ENCODE data around the gene SCRT2.

The SCRT2 gene

GRCh38 chr20:654417-654750 is 21.2 kb downstream of the SCRT2 start:
- peak overlapping the region; percentile 99; the same call in 1 of the 2 replicates for H3K4me2 ChIP-seq
- peaks cover 14% of the 10 kb centered on the region for H3K4me1 ChIP-seq (ENCODE audit: low read depth, poor library complexity, severe bottlenecking)
- H2AFZ ChIP-seq (ENCODE audit: low read depth): peak overlapping the region; percentile 87; the same call in 1 of the 2 replicates
- H3K27me3 ChIP-seq (ENCODE audit: insufficient read depth, low read depth): no peaks in the 10 kb centered on the region
- no peak overlapping the region for H3K4me3 ChIP-seq (IDR thresholded peaks at IDR 0.05; ENCODE audit: insufficient read depth, low read depth, low read length)
- H3K9ac ChIP-seq: peak overlapping the region; percentile 88; the same call in 1 of the 2 replicates
- H3K79me2 ChIP-seq (ENCODE audit: insufficient read depth, low read depth): peaks cover 24% of the 10 kb centered on the region
- no peak overlapping the region for H3K27ac ChIP-seq
- no peaks in the 10 kb centered on the region; the same call in 1 of the 2 replicates for H3K36me3 ChIP-seq (ENCODE audit: insufficient read depth)
- no peaks in the 10 kb centered on the region for H4K20me1 ChIP-seq (ENCODE audit: insufficient read depth)
- TF ChIP-seq CTCF (conservative IDR thresholded peaks at IDR 0.05; ENCODE audit: low read depth, low read length): no peak

GRCh38 chr20:653590-654416 is 21.8 kb downstream of the SCRT2 start:
- H2AFZ ChIP-seq (ENCODE audit: low read depth): peak overlapping the region; percentile 87
- no peaks in the 10 kb centered on the region for H3K27me3 ChIP-seq (ENCODE audit: insufficient read depth, low read depth)
- H4K20me1 ChIP-seq (ENCODE audit: insufficient read depth): no peaks in the 10 kb centered on the region
- H3K9ac ChIP-seq: peak overlapping the region; percentile 88
- no peaks in the 10 kb centered on the region; the same call in 1 of the 2 replicates for H3K36me3 ChIP-seq (ENCODE audit: insufficient read depth)
- peak overlapping the region; percentile 99 for H3K4me2 ChIP-seq
- TF ChIP-seq CTCF (conservative IDR thresholded peaks at IDR 0.05; ENCODE audit: low read depth, low read length): no peak
- peak overlapping the region; percentile 62 for H3K27ac ChIP-seq
- H3K4me3 ChIP-seq (IDR thresholded peaks at IDR 0.05; ENCODE audit: insufficient read depth, low read depth, low read length): no peak overlapping the region
- H3K79me2 ChIP-seq (ENCODE audit: insufficient read depth, low read depth): peaks cover 24% of the 10 kb centered on the region
- H3K4me1 ChIP-seq (ENCODE audit: low read depth, poor library complexity, severe bottlenecking): peaks cover 14% of the 10 kb centered on the region

- no peaks in the 10 kb centered on the region for H4K20me1 ChIP-seq (ENCODE audit: insufficient read depth)
- peak within 1 kb of the TSS; percentile 62 for H3K27ac ChIP-seq
- peaks cover 4% of the 10 kb centered on the region for H3K36me3 ChIP-seq (ENCODE audit: insufficient read depth)
- peak within 1 kb of the TSS; percentile 87 for H2AFZ ChIP-seq (ENCODE audit: low read depth)
- H3K4me1 ChIP-seq (ENCODE audit: low read depth, poor library complexity, severe bottlenecking): peaks cover 14% of the 10 kb centered on the region
- H3K79me2 ChIP-seq (ENCODE audit: insufficient read depth, low read depth): peaks cover 24% of the 10 kb centered on the region
- peak within 1 kb of the TSS; percentile 88 for H3K9ac ChIP-seq
- H3K4me2 ChIP-seq: peak within 1 kb of the TSS; percentile 99
- no peaks in the 10 kb centered on the region for H3K27me3 ChIP-seq (ENCODE audit: insufficient read depth, low read depth)
- TF ChIP-seq CTCF (conservative IDR thresholded peaks at IDR 0.05; ENCODE audit: low read depth, low read length): no peak
- H3K4me3 ChIP-seq (IDR thresholded peaks at IDR 0.05; ENCODE audit: insufficient read depth, low read depth, low read length): no peak within 1 kb of the TSS
Observed at GRCh38 chr20:653110-653589, 22.5 kb downstream of the SCRT2 start, which contains the start of gene SRXN1. TSS of gene SRXN1 (minus strand) at chr20:653200. CDS start at chr20:653185, 15 bp downstream.

- Histone ChIP-seq H4K20me1 (ENCODE audit: insufficient read depth) (no peaks in the 10 kb centered on the region), H3K36me3 (ENCODE audit: insufficient read depth) (peaks cover 5% of the 10 kb centered on the region), H2AFZ (ENCODE audit: low read depth) (peak overlapping the region; percentile 87), H3K9ac (peak overlapping the region; percentile 88), H3K27me3 (ENCODE audit: insufficient read depth, low read depth) (no peaks in the 10 kb centered on the region), H3K4me3 (IDR thresholded peaks at IDR 0.05; ENCODE audit: insufficient read depth, low read depth, low read length) (no peak overlapping the region), H3K4me2 (peak overlapping the region; percentile 95), H3K79me2 (ENCODE audit: insufficient read depth, low read depth) (peaks cover 24% of the 10 kb centered on the region), H3K4me1 (ENCODE audit: low read depth, poor library complexity, severe bottlenecking) (peaks cover 14% of the 10 kb centered on the region), H3K27ac (peak overlapping the region; percentile 62)
- TF ChIP-seq CTCF (conservative IDR thresholded peaks at IDR 0.05; ENCODE audit: low read depth, low read length): no peak; the same call in 1 of the 2 replicates
Observed at GRCh38 chr20:652615-653109, 22.9 kb downstream of the SCRT2 start.

Measured in KMS-11 (cell line).